Esophagus muscularis mucosa (tissue), 4 donors: ENCODE data around the gene GLYAT. TPM values are rescaled to one million over a fixed set of nuclear protein-coding genes. Genes with fewer than 3 reads are reported as not detected.

Experiments
- DNase-seq: peaks from one replicate; pipeline ENCODE4 v3.0.0-alpha.2; 2017; ENCODE audit errors: extremely low spot score
- H3K27ac ChIP-seq, 4 donors: fragments of 200-600 bp; sonication (generic); replicated peaks in 1 of 4; 1 replicate in 3 of 4; 2 replicates in 1 of 4; pipeline ENCODE4 v1.5.1; 2016 to 2019; ENCODE audit warnings: mild to moderate bottlenecking in 1 of 4
- H3K27me3 ChIP-seq, 4 donors: fragments of 200-600 bp; sonication (generic); one replicate each; pipeline versions ENCODE4 v1.5.1 to v1.6.0; 2016 to 2019
- H3K36me3 ChIP-seq, 4 donors: fragments of 200-600 bp; sonication (generic); one replicate each; pipeline ENCODE4 v1.5.1; 2016 to 2019
- H3K4me1 ChIP-seq, 4 donors: fragments of 200-600 bp; sonication (generic); one replicate each; pipeline ENCODE4 v1.5.1; 2016 to 2019
- H3K4me3 ChIP-seq, 4 donors: fragments of 200-600 bp; sonication (generic); 1 replicate in 2 of 4; 2 replicates in 2 of 4; pipeline ENCODE4 v1.5.1; 2016 to 2019; ENCODE audit warnings: mild to moderate bottlenecking in 4 of 4, moderate library complexity in 1 of 4
- H3K9me3 ChIP-seq, 4 donors: fragments of 200-600 bp; sonication (generic); 1 replicate in 3 of 4; 2 replicates in 1 of 4; pipeline ENCODE4 v1.5.1; 2016 to 2019
- EP300 ChIP-seq: sonication (generic); formaldehyde crosslinking; IDR thresholded peaks from one replicate; pipeline ENCODE4 v1.6.1; 2017; ENCODE audit warnings: antibody characterized with exemption
- POLR2A ChIP-seq: fragments of 450-650 bp; IDR thresholded peaks from one replicate; pipeline ENCODE4 v1.6.1; 2017; ENCODE audit warnings: antibody characterized with exemption, moderate library complexity, mild to moderate bottlenecking, low read depth
- POLR2AphosphoS5 ChIP-seq, 2 donors: sonication (generic); formaldehyde crosslinking; IDR thresholded peaks; one replicate each; pipeline ENCODE4 v1.6.1; 2017; ENCODE audit warnings: antibody characterized with exemption in 2 of 2
- WGBS: methylation state at CpG from one replicate; pipeline ENCODE4 v1.1.5; 2018; 5-methylcytosine and 5-hydroxymethylcytosine counted together
- intact Hi-C: fragments of 100-400 bp; cut with DNase I; formaldehyde crosslinking; loops from one replicate; pipeline ENCODE4 v1.15.1; 2023
- total RNA-seq, 4 donors: library from RNA; depleted of rRNA; stranded (reverse); fragments of >200 nt; gene quantifications; one replicate each; pipeline versions ENCODE4 v1.1.0 to v1.2.1, GENCODE V29; 2016
- TF ChIP-seq, protein P1 (sequence below), 3 experiments: fragments of 200-600 bp in 2 of 3; fragments of 450-650 bp in 1 of 3; sonication (generic) in 2 of 3; IDR thresholded peaks; one replicate each; pipeline ENCODE4 v1.5.1; 2017 to 2019; ENCODE audit warnings: antibody characterized with exemption in 3 of 3, mild to moderate bottlenecking in 2 of 3, moderate library complexity in 1 of 3

Gene GLYAT
- total RNA-seq: not detected

- no peak for DNase-seq
- no peak within 1 kb of the TSS for H3K27ac ChIP-seq
- 76% methylated on average over 4 of the region's 4 CpGs for WGBS
- H3K4me1 ChIP-seq: no peaks in the 10 kb centered on the region
- no peaks in the 10 kb centered on the region for H3K36me3 ChIP-seq
- H3K4me3 ChIP-seq: no peak within 1 kb of the TSS
- TF ChIP-seq EP300 (no peak), POLR2AphosphoS5 (IDR thresholded peaks at IDR 0.05) (no peak), POLR2A (no peak)
- TF ChIP-seq, protein P1, sequence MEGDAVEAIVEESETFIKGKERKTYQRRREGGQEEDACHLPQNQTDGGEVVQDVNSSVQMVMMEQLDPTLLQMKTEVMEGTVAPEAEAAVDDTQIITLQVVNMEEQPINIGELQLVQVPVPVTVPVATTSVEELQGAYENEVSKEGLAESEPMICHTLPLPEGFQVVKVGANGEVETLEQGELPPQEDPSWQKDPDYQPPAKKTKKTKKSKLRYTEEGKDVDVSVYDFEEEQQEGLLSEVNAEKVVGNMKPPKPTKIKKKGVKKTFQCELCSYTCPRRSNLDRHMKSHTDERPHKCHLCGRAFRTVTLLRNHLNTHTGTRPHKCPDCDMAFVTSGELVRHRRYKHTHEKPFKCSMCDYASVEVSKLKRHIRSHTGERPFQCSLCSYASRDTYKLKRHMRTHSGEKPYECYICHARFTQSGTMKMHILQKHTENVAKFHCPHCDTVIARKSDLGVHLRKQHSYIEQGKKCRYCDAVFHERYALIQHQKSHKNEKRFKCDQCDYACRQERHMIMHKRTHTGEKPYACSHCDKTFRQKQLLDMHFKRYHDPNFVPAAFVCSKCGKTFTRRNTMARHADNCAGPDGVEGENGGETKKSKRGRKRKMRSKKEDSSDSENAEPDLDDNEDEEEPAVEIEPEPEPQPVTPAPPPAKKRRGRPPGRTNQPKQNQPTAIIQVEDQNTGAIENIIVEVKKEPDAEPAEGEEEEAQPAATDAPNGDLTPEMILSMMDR (IDR thresholded peaks at IDR 0.05): no peak
- peaks cover 0 to 3% (median 0%) of the 10 kb centered on the region in 4 donors for H3K27me3 ChIP-seq
- H3K9me3 ChIP-seq: no peaks in the 10 kb centered on the region
- intact Hi-C loops: no loop called here
Measured at GRCh38 chr11:58731819-58732218, at the start of gene GLYAT. TSS of gene GLYAT (minus strand) at chr11:58731943. CDS start at chr11:58724496, 7,447 bp downstream.

DNA sequence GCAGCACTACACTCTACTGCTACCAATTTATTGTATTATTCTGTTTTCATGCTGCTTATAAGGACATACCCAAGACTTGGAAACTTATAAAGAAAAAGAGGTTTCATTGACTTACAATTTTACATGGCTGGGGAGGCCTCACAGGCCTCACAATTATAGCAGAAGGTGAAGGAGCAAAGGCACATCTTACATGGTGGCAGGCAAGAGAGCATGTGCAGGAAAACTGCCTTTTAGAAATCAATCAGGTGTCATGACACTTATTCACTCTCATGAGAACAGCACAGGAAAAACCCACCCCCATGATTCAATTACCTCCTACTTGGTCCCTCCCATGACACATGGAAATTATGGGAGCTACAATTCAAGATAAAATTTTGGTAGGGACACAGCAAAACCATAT, 49.6 kb upstream of the GLYAT start:
- intact Hi-C loops: no loop called here
- H3K4me1 ChIP-seq: no peaks in the 10 kb centered on the region
- TF ChIP-seq, protein P1 (IDR thresholded peaks at IDR 0.05): no peak
- no peak for TF ChIP-seq EP300
- no peak for TF ChIP-seq POLR2A
- no peak for TF ChIP-seq POLR2AphosphoS5 (IDR thresholded peaks at IDR 0.05)

DNA sequence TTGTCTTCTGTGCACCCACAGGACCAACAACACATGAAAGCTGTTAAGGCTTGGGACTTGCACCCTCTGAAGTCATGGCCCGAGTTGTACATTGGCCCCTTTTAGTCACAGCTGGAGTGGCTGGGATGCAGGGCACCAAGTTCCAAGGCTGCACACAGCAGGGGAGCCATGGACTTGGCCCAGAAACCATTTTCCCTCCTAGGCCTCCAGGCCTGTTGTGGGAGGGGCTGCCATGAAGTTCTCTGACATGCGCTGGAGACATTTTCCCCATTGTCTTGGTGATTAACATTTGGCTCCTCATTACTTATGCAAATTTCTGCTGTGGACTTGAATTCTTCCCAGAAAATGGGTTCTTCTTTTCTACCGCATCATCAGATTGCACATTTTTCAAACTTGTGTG, 48.8 kb upstream of the GLYAT start:
- Histone ChIP-seq H3K27ac (no peak overlapping the region), H3K4me3 (no peak overlapping the region), H3K9me3 (no peaks in the 10 kb centered on the region), H3K36me3 (no peaks in the 10 kb centered on the region), H3K27me3 (no peaks in the 10 kb centered on the region), H3K4me1 (no peaks in the 10 kb centered on the region)
- WGBS: 89% methylated on average over 3 of the region's 3 CpGs
- no peak for DNase-seq
- no peak for TF ChIP-seq EP300
- TF ChIP-seq POLR2A: no peak
- TF ChIP-seq, protein P1 (IDR thresholded peaks at IDR 0.05): no peak
- TF ChIP-seq POLR2AphosphoS5 (IDR thresholded peaks at IDR 0.05): no peak
- intact Hi-C loops: no loop called here

More for the DNA sequence above, 49.6 kb upstream of the GLYAT start:
- H3K4me3 ChIP-seq: no peak overlapping the region
- DNase-seq: no peak
- no peaks in the 10 kb centered on the region for H3K36me3 ChIP-seq
- no peaks in the 10 kb centered on the region for H3K27me3 ChIP-seq
- no peaks in the 10 kb centered on the region for H3K9me3 ChIP-seq
- no peak overlapping the region for H3K27ac ChIP-seq

GRCh38 chr11:58776891-58777710, 45.4 kb upstream of the GLYAT start:
- Histone ChIP-seq H3K4me3 (no peak overlapping the region), H3K36me3 (no peaks in the 10 kb centered on the region), H3K9me3 (no peaks in the 10 kb centered on the region), H3K27ac (no peak overlapping the region), H3K27me3 (no peaks in the 10 kb centered on the region), H3K4me1 (no peaks in the 10 kb centered on the region)
- no peak for DNase-seq
- intact Hi-C loops: no loop called here
- TF ChIP-seq, protein P1 (IDR thresholded peaks at IDR 0.05): no peak
- no peak for TF ChIP-seq POLR2AphosphoS5 (IDR thresholded peaks at IDR 0.05)
- TF ChIP-seq POLR2A: no peak
- no peak for TF ChIP-seq EP300
- WGBS: 75% methylated on average over 12 of the region's 12 CpGs
